22Rv1 (cell line): Measurements from ENCODE around the gene CHKA.

ENCODE experiments used
- H3K27ac ChIP-seq: fragments of 450-650 bp; 2 replicates; pipeline ENCODE4 v1.5.1; 2017
- CTCF ChIP-seq: fragments of 450-650 bp; IDR thresholded peaks from 2 replicates; pipeline ENCODE4 v1.5.1; 2017; ENCODE audit warnings: mild to moderate bottlenecking
- ZFX ChIP-seq: fragments of 450-650 bp; IDR thresholded peaks from 2 replicates; pipeline ENCODE4 v1.6.1; 2017; ENCODE audit warnings: antibody characterized with exemption, borderline replicate concordance

The CHKA gene

DNA sequence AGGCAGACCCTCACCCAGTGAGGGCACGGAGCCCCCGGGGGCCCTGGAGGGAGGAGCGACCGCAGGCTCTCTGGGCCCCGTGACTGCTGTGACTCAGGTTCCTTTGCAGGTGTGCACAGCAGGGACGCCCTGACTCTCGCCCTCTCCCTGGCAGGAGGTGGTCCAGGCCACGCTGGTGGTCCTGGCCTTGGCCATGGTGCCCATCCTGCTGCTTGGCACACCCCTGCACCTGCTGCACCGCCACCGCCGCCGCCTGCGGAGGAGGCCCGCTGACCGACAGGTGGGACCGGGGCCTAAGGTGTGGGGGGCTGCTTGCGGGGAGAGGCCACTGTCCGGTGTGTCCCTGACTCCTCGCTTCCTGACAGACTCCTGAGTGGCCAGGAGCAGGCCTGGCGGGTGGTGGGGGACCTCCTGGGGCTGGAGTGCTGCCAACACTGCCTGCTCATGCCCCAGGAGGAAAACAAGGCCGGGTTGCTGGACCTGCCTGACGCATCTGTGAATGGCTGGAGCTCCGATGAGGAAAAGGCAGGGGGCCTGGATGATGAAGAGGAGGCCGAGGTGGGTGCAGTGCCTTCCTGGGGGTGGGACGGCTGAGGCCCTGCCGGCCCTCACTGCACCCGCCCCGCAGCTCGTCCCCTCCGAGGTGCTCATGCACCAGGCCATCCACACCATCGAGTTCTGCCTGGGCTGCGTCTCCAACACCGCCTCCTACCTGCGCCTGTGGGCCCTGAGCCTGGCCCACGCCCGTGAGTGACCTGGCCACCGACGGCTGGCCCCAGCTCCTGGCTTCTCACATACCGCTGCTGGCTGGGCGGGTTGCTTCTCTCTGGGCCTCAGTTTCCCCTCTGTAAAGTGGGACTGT, 71.4 kb downstream of the CHKA start:
- TF ChIP-seq ZFX (no peak), CTCF (no peak)
- no peak overlapping the region for H3K27ac ChIP-seq

GRCh38 chr11:68048681-68049508, 72.3 kb downstream of the CHKA start:
- no peak overlapping the region for H3K27ac ChIP-seq
- TF ChIP-seq ZFX (no peak), CTCF (no peak)

GRCh38 chr11:68047437-68048290, 73.5 kb downstream of the CHKA start:
- TF ChIP-seq ZFX: no peak
- H3K27ac ChIP-seq: no peak overlapping the region

DNA sequence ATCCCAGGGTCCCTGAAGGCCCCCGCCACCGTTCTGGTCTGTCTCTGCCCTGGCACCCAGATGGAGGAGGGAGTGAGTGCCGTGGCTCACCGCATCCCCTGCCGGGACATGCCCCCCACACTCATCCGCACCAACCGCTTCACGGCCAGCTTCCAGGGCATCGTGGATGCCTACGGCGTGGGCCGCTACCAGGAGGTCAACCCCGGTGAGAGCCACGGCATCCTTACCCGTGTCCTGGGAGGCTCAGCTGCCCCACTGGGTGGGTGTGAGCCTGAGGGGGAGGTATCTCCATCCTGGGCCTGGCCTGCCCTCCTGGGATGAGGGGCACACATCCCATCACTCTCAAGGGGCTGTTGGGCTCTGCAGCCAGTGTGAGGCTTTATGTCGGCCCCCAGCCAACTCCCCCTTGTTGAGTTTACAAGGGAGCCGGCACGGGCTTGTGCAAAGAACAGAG, 76.3 kb downstream of the CHKA start:
- no peak overlapping the region for H3K27ac ChIP-seq
- no peak for TF ChIP-seq CTCF
- no peak for TF ChIP-seq ZFX

DNA sequence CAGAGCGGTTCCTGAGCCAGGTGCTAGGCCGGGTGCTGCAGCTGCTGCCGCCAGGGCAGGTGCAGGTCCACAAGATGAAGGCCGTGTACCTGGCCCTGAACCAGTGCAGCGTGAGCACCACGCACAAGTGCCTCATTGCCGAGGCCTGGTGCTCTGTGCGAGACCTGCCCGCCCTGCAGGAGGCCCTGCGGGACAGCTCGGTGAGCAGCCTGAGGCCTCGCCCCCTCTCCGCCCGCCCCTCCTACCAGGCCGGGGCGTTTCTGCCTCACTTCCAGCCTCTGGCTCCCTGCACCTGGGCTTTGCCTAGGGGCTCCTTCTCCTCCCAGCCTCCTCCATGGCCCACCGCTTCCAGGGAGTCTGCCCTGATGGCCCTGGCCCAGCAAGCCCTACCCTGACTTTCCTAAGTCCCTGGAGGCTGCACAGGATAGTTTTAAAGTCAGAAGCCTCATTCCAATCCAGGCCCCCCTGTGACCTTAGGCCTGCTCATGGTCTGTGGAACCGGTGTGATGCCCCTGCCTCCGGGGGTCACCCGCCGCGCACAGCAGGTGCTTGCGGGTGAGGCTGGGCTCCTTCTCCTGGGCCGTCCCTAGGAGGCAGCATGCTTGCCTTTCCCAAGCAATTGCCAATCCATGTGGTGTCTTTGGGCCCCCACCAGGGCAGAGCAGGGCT, 76.9 kb downstream of the CHKA start:
- no peak for TF ChIP-seq CTCF
- no peak for TF ChIP-seq ZFX
- H3K27ac ChIP-seq: no peak overlapping the region

DNA sequence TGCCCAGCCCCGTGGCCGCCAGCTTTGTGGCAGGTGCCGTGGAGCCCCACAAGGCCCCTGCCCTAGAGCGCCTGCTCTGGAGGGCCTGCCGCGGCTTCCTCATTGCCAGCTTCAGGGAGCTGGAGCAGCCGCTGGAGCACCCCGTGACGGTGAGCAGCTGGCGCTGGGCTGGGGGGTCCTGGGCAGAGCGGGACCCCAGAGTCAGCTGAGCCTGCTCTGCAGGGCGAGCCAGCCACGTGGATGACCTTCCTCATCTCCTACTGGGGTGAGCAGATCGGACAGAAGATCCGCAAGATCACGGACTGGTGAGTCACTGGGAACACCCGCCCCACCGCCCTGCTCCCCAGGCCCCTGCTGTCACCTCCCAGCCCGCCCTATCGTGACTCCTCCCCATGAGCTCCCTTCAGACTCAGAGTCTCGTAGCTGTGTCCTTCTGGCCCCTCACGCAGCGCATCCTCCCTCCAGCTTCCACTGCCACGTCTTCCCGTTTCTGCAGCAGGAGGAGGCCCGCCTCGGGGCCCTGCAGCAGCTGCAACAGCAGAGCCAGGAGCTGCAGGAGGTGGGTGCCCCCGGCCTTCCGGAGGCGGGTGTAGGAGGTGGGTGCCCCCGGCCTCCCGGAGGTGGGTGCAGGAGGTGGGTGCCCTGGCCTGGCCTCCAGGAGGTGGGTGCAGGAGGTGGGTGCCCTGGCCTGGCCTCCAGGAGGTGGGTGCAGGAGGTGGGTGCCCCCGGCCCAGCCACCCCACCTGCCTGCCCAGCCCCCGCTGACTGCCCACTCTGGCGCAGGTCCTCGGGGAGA, 77.6 kb downstream of the CHKA start:
- TF ChIP-seq CTCF (no peak), ZFX (no peak)
- no peak overlapping the region for H3K27ac ChIP-seq
